ENCODE data around the gene TRIM75. TPM values are rescaled to one million over a fixed set of nuclear protein-coding genes. Genes with fewer than 3 reads are reported as not detected.
"Not testable (repeated sequence)": the region's sequence is repeated elsewhere in the genome, so short reads cannot be mapped to it uniquely, and the experiment has no call there.

The TRIM75 gene
- total RNA-seq, 1 donor from 2014 or later = not detected

- Histone ChIP-seq H3K27ac (no peak overlapping the region), H3K4me1 (no peaks in the 10 kb centered on the region), H3K27me3 (no peaks in the 10 kb centered on the region), H3K4me3 (no peak overlapping the region), H3K9me3 (no peaks in the 10 kb centered on the region), H3K36me3 (no peaks in the 10 kb centered on the region)
- DNase-seq (ENCODE audit: extremely low spot score in 2 of 2) = no peak
- intact Hi-C loops (cut with DNase I) = no loop called here
- TF ChIP-seq CTCF (IDR thresholded peaks at IDR 0.05) (no peak), POLR2A (IDR thresholded peaks at IDR 0.05) (no peak), POLR2AphosphoS5 (IDR thresholded peaks at IDR 0.05; ENCODE audit: insufficient read depth in 1 of 2, low read depth in 1 of 2) (no peak)
These were observed 5.0 kb downstream of the TRIM75 start for GRCh38 chr4:165058666-165059065.

- Histone ChIP-seq H3K27me3 (no peaks in the 10 kb centered on the region), H3K4me1 (no peaks in the 10 kb centered on the region), H3K4me3 (no peak overlapping the region), H3K27ac (no peak overlapping the region), H3K36me3 (no peaks in the 10 kb centered on the region), H3K9me3 (no peaks in the 10 kb centered on the region)
- TF ChIP-seq POLR2AphosphoS5 (IDR thresholded peaks at IDR 0.05; ENCODE audit: insufficient read depth in 1 of 2, low read depth in 1 of 2) (no peak), POLR2A (IDR thresholded peaks at IDR 0.05) (no peak), CTCF (IDR thresholded peaks at IDR 0.05) (no peak)
- DNase-seq (ENCODE audit: extremely low spot score in 2 of 2) = no peak
- intact Hi-C loops (cut with DNase I) = no loop called here
These were observed 5.7 kb downstream of the TRIM75 start for GRCh38 chr4:165059386-165059785.

GRCh38 chr4:165060938-165061337 lies 7.3 kb downstream of the TRIM75 start:
- H3K9me3 ChIP-seq = no peaks in the 10 kb centered on the region
- no peaks in the 10 kb centered on the region for H3K27me3 ChIP-seq
- no peaks in the 10 kb centered on the region for H3K36me3 ChIP-seq
- H3K27ac ChIP-seq = no peak overlapping the region
- H3K4me1 ChIP-seq = no peaks in the 10 kb centered on the region
- H3K4me3 ChIP-seq = no peak overlapping the region
- intact Hi-C loops (cut with DNase I) = no loop called here
- no peak for DNase-seq (ENCODE audit: extremely low spot score in 2 of 2)
- TF ChIP-seq POLR2AphosphoS5 (IDR thresholded peaks at IDR 0.05; ENCODE audit: insufficient read depth in 1 of 2, low read depth in 1 of 2) (no peak), CTCF (IDR thresholded peaks at IDR 0.05) (no peak), POLR2A (IDR thresholded peaks at IDR 0.05) (no peak)

- Histone ChIP-seq H3K9me3 (no peaks in the 10 kb centered on the region), H3K27me3 (no peaks in the 10 kb centered on the region), H3K27ac (no peak overlapping the region), H3K4me3 (no peak overlapping the region), H3K4me1 (no peaks in the 10 kb centered on the region), H3K36me3 (no peaks in the 10 kb centered on the region)
- intact Hi-C loops (cut with DNase I) = no loop called here
- TF ChIP-seq POLR2A (IDR thresholded peaks at IDR 0.05) (no peak), POLR2AphosphoS5 (IDR thresholded peaks at IDR 0.05; ENCODE audit: insufficient read depth in 1 of 2, low read depth in 1 of 2) (no peak), CTCF (IDR thresholded peaks at IDR 0.05) (no peak)
- DNase-seq (ENCODE audit: extremely low spot score in 2 of 2) = no peak
These were observed 16.9 kb downstream of the TRIM75 start for GRCh38 chr4:165070560-165070959.

GRCh38 chr4:165073346-165073745 lies 19.7 kb downstream of the TRIM75 start:
- intact Hi-C loops (cut with DNase I); H3K4me1 ChIP-seq; H3K36me3 ChIP-seq; H3K27me3 ChIP-seq; H3K9me3 ChIP-seq; H3K4me3 ChIP-seq; H3K27ac ChIP-seq; DNase-seq (ENCODE audit: extremely low spot score in 2 of 2): not testable (repeated sequence)
